ENCODE measurements around the gene KIF17. TPM values are rescaled to one million over a fixed set of nuclear protein-coding genes. Genes with fewer than 3 reads are reported as not detected.
A peak's percentile ranks its signal among the peaks of the same experiment; 100 is the strongest.

Gene KIF17
- total RNA-seq, 1 donor from 2014 or later = 8.4 TPM

- peak within 1 kb of the TSS; percentile 89 for H3K27ac ChIP-seq
- H3K36me3 ChIP-seq = peaks cover 26% of the 10 kb centered on the region
Measured at GRCh38 chr1:20661207-20662109, 56.3 kb downstream of the KIF17 start, which contains the start of gene DDOST. TSS of gene DDOST (minus strand) at chr1:20661369. CDS start at chr1:20661350, 19 bp downstream.

GRCh38 chr1:20660847-20661206 lies 57.0 kb downstream of the KIF17 start:
- Histone ChIP-seq H3K36me3 (peaks cover 32% of the 10 kb centered on the region), H3K4me3 (peak overlapping the region; percentile 99), H3K4me1 (peaks cover 19% of the 10 kb centered on the region), H3K27me3 (ENCODE audit: low read depth) (no peaks in the 10 kb centered on the region), H3K9me3 (no peaks in the 10 kb centered on the region), H3K27ac (peak overlapping the region; percentile 89)
- DNase-seq = no peak
- ATAC-seq = peak in 1 of 2 donors; percentile 3
- intact Hi-C loops (cut with DNase I) = no loop called here
- TF ChIP-seq, protein P1, sequence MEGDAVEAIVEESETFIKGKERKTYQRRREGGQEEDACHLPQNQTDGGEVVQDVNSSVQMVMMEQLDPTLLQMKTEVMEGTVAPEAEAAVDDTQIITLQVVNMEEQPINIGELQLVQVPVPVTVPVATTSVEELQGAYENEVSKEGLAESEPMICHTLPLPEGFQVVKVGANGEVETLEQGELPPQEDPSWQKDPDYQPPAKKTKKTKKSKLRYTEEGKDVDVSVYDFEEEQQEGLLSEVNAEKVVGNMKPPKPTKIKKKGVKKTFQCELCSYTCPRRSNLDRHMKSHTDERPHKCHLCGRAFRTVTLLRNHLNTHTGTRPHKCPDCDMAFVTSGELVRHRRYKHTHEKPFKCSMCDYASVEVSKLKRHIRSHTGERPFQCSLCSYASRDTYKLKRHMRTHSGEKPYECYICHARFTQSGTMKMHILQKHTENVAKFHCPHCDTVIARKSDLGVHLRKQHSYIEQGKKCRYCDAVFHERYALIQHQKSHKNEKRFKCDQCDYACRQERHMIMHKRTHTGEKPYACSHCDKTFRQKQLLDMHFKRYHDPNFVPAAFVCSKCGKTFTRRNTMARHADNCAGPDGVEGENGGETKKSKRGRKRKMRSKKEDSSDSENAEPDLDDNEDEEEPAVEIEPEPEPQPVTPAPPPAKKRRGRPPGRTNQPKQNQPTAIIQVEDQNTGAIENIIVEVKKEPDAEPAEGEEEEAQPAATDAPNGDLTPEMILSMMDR (IDR thresholded peaks at IDR 0.05) = no peak

More at GRCh38 chr1:20661207-20662109, 56.3 kb downstream of the KIF17 start, which contains the start of gene DDOST:
- ATAC-seq = peak; percentile 98 to 99
- Histone ChIP-seq H3K9me3 (no peaks in the 10 kb centered on the region), H3K4me1 (peaks cover 19% of the 10 kb centered on the region), H3K4me3 (peak within 1 kb of the TSS; percentile 99), H3K27me3 (ENCODE audit: low read depth) (no peaks in the 10 kb centered on the region)
- DNase-seq = peak; percentile 97
- intact Hi-C loops (cut with DNase I) = no loop called here
- TF ChIP-seq, protein P1 (IDR thresholded peaks at IDR 0.05) = peak; percentile 59

DNA sequence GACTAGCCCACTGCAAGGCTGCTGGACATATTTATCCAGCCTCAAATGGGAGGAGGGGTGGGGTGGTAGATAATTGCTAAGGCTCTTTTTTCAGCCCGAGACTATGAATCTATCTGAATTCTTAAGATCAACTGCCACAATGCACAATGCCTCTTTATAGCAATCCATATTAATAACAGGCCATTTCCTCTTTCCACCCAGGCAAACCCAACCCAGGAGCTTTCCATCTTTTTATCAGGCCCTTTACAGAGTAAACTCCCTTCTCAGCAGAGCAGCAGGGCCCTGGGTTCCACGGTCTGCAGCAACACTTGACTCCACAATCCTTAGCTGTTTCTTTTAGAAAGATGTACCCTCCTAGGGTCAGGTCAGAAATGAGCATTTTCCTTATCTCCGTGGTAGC lies 57.4 kb downstream of the KIF17 start:
- Histone ChIP-seq H3K36me3 (peaks cover 37% of the 10 kb centered on the region), H3K9me3 (no peaks in the 10 kb centered on the region), H3K27ac (peak overlapping the region; percentile 89), H3K4me1 (peaks cover 19% of the 10 kb centered on the region), H3K4me3 (peak overlapping the region; percentile 99), H3K27me3 (ENCODE audit: low read depth) (no peaks in the 10 kb centered on the region)
- intact Hi-C loops (cut with DNase I) = no loop called here
- TF ChIP-seq, protein P1 (IDR thresholded peaks at IDR 0.05) = no peak
- ATAC-seq (no peak), DNase-seq (no peak)

DNA sequence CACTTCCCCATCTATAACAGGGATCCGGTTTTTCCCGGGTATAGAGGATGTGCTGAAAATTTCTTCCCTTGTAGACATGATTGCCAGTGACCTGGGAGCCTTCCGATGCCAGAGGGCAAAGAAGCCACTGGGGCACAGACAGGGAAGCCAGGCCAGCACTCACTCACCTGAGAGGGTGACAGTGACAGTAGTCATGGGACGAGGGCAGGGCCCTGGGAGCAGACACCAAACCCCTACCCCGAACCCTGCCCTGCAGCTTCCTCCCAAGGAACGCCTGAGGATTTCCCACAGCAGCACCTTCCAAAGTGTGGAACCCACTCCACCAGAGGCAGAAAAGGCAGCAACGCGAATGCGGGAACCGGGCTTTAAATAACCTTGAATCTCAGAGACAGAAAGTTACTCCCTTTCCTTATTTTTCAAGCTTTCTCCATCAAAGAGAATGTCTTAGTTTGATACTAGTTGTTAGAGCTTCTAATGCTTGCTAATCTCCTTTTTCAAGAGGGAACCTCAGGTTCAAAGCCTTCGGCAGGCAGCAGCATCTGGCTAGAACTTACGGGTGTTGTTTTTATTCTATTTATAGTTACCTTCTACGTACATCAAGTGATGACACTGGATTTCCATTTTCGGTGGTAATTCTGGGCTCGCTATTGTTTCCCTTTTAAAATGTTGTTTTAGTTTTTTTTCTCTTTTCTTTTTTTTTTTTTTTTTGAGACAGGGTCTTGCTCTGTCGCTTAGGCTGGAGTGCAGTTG lies 59.5 kb downstream of the KIF17 start:
- DNase-seq (no peak), ATAC-seq (no peak)
- H3K36me3 ChIP-seq = peaks cover 57% of the 10 kb centered on the region
- no peak overlapping the region for H3K27ac ChIP-seq
- no peaks in the 10 kb centered on the region for H3K27me3 ChIP-seq (ENCODE audit: low read depth)
- peaks cover 19% of the 10 kb centered on the region for H3K4me1 ChIP-seq
- H3K4me3 ChIP-seq = no peak overlapping the region
- TF ChIP-seq, protein P1 (IDR thresholded peaks at IDR 0.05) = no peak
- intact Hi-C loops (cut with DNase I) = no loop called here
- no peaks in the 10 kb centered on the region for H3K9me3 ChIP-seq

DNA sequence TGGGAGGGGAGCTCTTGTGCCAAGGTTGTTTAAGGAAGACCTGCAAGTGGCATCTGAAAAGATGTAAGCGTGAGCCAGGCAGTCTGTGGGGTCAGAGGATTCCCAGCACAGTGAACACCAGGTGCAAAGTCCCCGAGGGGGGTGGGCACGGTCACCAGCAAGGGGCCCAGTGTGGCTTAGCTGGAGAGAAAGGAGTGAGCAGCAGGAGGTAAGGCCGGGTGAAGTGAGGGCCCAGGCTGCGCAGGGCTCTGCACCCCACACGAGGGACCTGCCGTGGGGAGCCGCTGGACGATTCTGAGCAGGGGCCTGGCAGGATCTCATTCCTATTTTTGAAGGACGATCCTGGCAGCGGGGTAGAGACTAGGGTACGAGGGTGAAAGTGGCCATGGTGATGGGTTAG lies 60.8 kb downstream of the KIF17 start:
- intact Hi-C loops (cut with DNase I) = no loop called here
- no peak for ATAC-seq
- H3K36me3 ChIP-seq = peaks cover 70% of the 10 kb centered on the region

More for the DNA sequence above, 60.8 kb downstream of the KIF17 start:
- H3K27ac ChIP-seq = no peak overlapping the region
- no peak overlapping the region for H3K4me3 ChIP-seq
- peaks cover 16% of the 10 kb centered on the region for H3K4me1 ChIP-seq
- no peaks in the 10 kb centered on the region for H3K9me3 ChIP-seq
- no peak for DNase-seq
- TF ChIP-seq, protein P1 (IDR thresholded peaks at IDR 0.05) = no peak
- no peaks in the 10 kb centered on the region for H3K27me3 ChIP-seq (ENCODE audit: low read depth)
